H1 (cell line): ENCODE measurements around the gene ST3GAL3. TPM values are rescaled to one million over a fixed set of nuclear protein-coding genes. Genes with fewer than 3 reads are reported as not detected.

Experiments
- CTCF ChIA-PET: fragments of 300-600 bp; sonication (Branson Sonifier 250); formaldehyde crosslinking; loops from one replicate; lab custom pipeline; 2021; ENCODE audit not compliant: partially characterized antibody; lab: Charles Lee
- POLR2A ChIA-PET: fragments of 300-600 bp; sonication (Branson Sonifier 250); formaldehyde crosslinking; loops from one replicate; lab custom pipeline; 2021; ENCODE audit warnings: inconsistent platforms; ENCODE audit not compliant: partially characterized antibody; lab: Charles Lee
- DNase-seq, 2 experiments: peaks; one replicate each; pipeline versions ENCODE4 v3.0.0 to v3.0.0-alpha.2; 2010 to 2022; ENCODE audit warnings: low spot score in 2 of 2, low read depth in 1 of 2, mixed read lengths in 1 of 2
- FAIRE-seq: peaks from 2 replicates; lab custom pipeline; 2011; peaks lifted over from hg19 to GRCh38; lab: Jason Lieb, UNC
- H2AFZ ChIP-seq: 2 replicates; pipeline ENCODE4 v1.8.1; 2012; ENCODE audit warnings: low read length, inconsistent platforms
- H2AK5ac ChIP-seq: 2 replicates; pipeline ENCODE4 v1.6.1; 2013; ENCODE audit warnings: low read depth, low read length
- H2BK120ac ChIP-seq: replicated peaks from 2 replicates; pipeline ENCODE3; 2013; ENCODE audit warnings: low read depth, low read length, inconsistent platforms
- H2BK12ac ChIP-seq: 2 replicates; pipeline ENCODE4 v1.6.1; 2013; ENCODE audit warnings: low read depth, low read length
- H2BK15ac ChIP-seq: 2 replicates; pipeline ENCODE4 v1.6.1; 2013; ENCODE audit warnings: low read length
- H2BK20ac ChIP-seq: 2 replicates; pipeline ENCODE4 v1.6.1; 2013; ENCODE audit warnings: low read length
- H2BK5ac ChIP-seq: 2 replicates; pipeline ENCODE4 v1.6.1; 2013; ENCODE audit warnings: low read depth, low read length
- H3K14ac ChIP-seq: 2 replicates; pipeline ENCODE4 v1.6.1; 2013; ENCODE audit warnings: inconsistent platforms; ENCODE audit not compliant: insufficient read length
- H3K18ac ChIP-seq: 2 replicates; pipeline ENCODE4 v1.6.1; 2013; ENCODE audit warnings: low read length; ENCODE audit errors: extremely low read depth
- H3K23ac ChIP-seq: 2 replicates; pipeline ENCODE4 v1.6.1; 2013; ENCODE audit warnings: inconsistent platforms; ENCODE audit not compliant: insufficient read length
- H3K23me2 ChIP-seq: 2 replicates; pipeline ENCODE4 v1.6.1; 2013; ENCODE audit warnings: low read depth, low read length
- H3K27ac ChIP-seq: 2 replicates; pipeline ENCODE4 v1.6.1; 2011; ENCODE audit warnings: low read depth, low read length, inconsistent platforms
- H3K27me3 ChIP-seq, 4 experiments: replicated peaks in 1 of 4; 1 replicate in 1 of 4; 2 replicates in 3 of 4; pipeline versions ENCODE4 v1.6.1 to v1.8.1; 2011 to 2013; ENCODE audit warnings: low read length in 3 of 4, mild to moderate bottlenecking in 3 of 4, inconsistent platforms in 2 of 4, mixed read lengths in 2 of 4, moderate library complexity in 1 of 4; ENCODE audit not compliant: control insufficient read depth in 3 of 4, insufficient read depth in 3 of 4; ENCODE audit errors: extremely low read depth in 1 of 4
- H3K36me3 ChIP-seq, 4 experiments: 2 replicates each; pipeline versions ENCODE4 v1.6.1 to v1.8.1; 2011 to 2013; ENCODE audit warnings: mild to moderate bottlenecking in 4 of 4, low read length in 3 of 4, moderate library complexity in 2 of 4, control low read depth in 1 of 4, inconsistent platforms in 1 of 4; ENCODE audit not compliant: insufficient read depth in 4 of 4, control insufficient read depth in 2 of 4
- H3K4ac ChIP-seq: replicated peaks from 2 replicates; pipeline ENCODE3; 2013; ENCODE audit warnings: low read length, low read depth, mixed read lengths, inconsistent platforms; ENCODE audit not compliant: insufficient read length
- H3K4me1 ChIP-seq, 4 experiments: replicated peaks in 1 of 4; 1 replicate in 1 of 4; 2 replicates in 3 of 4; pipeline versions ENCODE4 v1.6.1 to v1.8.1; 2011 to 2013; ENCODE audit warnings: low read length in 3 of 4, inconsistent platforms in 2 of 4, mixed read lengths in 1 of 4; ENCODE audit not compliant: insufficient read depth in 4 of 4, control insufficient read depth in 3 of 4
- H3K4me2 ChIP-seq, 2 experiments: 2 replicates each; pipeline versions ENCODE4 v1.6.1 to v1.8.1; 2011 to 2013; ENCODE audit warnings: low read depth in 2 of 2, low read length in 2 of 2, control low read depth in 1 of 2, inconsistent platforms in 1 of 2, mild to moderate bottlenecking in 1 of 2; ENCODE audit not compliant: insufficient read depth in 1 of 2
- H3K4me3 ChIP-seq, 4 experiments: fragments of 200-600, 300-600 bp in 1 of 4; sonication (generic), shearing (Covaris generic), sonication (Bioruptor Twin) in 1 of 4; 2 replicates each; pipeline versions ENCODE4 v1.5.1 to v1.8.1; 2011 to 2016; ENCODE audit warnings: low read length in 4 of 4, low read depth in 3 of 4, control low read depth in 2 of 4, inconsistent platforms in 2 of 4, mild to moderate bottlenecking in 2 of 4, mixed read lengths in 1 of 4, moderate library complexity in 1 of 4; ENCODE audit not compliant: insufficient read depth in 2 of 4; ENCODE audit errors: extremely low read depth in 1 of 4
- H3K56ac ChIP-seq: replicated peaks from 2 replicates; pipeline ENCODE3; 2013; ENCODE audit warnings: low read depth, mild to moderate bottlenecking, mixed read lengths, low read length, inconsistent platforms; ENCODE audit not compliant: insufficient read length
- H3K79me1 ChIP-seq: 2 replicates; pipeline ENCODE4 v1.6.1; 2013; ENCODE audit warnings: low read depth, low read length, control low read depth
- H3K79me2 ChIP-seq, 2 experiments: 2 replicates each; pipeline versions ENCODE4 v1.6.1 to v1.8.1; 2012 to 2013; ENCODE audit warnings: low read length in 2 of 2, mild to moderate bottlenecking in 2 of 2, inconsistent platforms in 1 of 2; ENCODE audit not compliant: insufficient read depth in 2 of 2, control insufficient read depth in 1 of 2
- H3K9ac ChIP-seq, 4 experiments: replicated peaks in 1 of 4; 1 replicate in 1 of 4; 2 replicates in 3 of 4; pipeline versions ENCODE4 v1.6.1 to v1.8.1; 2011 to 2013; ENCODE audit warnings: low read depth in 3 of 4, low read length in 3 of 4, control low read depth in 2 of 4, mild to moderate bottlenecking in 2 of 4, moderate library complexity in 2 of 4, inconsistent platforms in 1 of 4; ENCODE audit errors: extremely low read depth in 1 of 4
- H3K9me3 ChIP-seq, 2 experiments: 2 replicates each; pipeline versions ENCODE4 v1.6.1 to v1.8.1; 2012 to 2013; ENCODE audit warnings: mild to moderate bottlenecking in 2 of 2, moderate library complexity in 2 of 2, control low read depth in 1 of 2, inconsistent platforms in 1 of 2, low read depth in 1 of 2, low read length in 1 of 2, mixed read lengths in 1 of 2; ENCODE audit not compliant: insufficient read depth in 2 of 2
- H4K20me1 ChIP-seq, 2 experiments: replicated peaks in 1 of 2; 2 replicates each; pipeline versions ENCODE3 to v1.8.1; 2011 to 2013; ENCODE audit warnings: inconsistent platforms in 2 of 2, low read length in 2 of 2, mild to moderate bottlenecking in 1 of 2; ENCODE audit not compliant: insufficient read depth in 2 of 2, control insufficient read depth in 1 of 2
- H4K5ac ChIP-seq: 2 replicates; pipeline ENCODE4 v1.6.1; 2013; ENCODE audit warnings: low read length, low read depth, mixed read lengths, inconsistent platforms; ENCODE audit not compliant: insufficient read length
- H4K8ac ChIP-seq: 2 replicates; pipeline ENCODE4 v1.8.0; 2013; ENCODE audit warnings: mild to moderate bottlenecking, moderate library complexity, low read length, inconsistent platforms; ENCODE audit not compliant: insufficient read depth; ENCODE audit errors: extremely low read depth
- H4K91ac ChIP-seq: replicated peaks from 2 replicates; pipeline ENCODE3; 2013; ENCODE audit warnings: low read length, mixed read lengths, inconsistent platforms; ENCODE audit not compliant: insufficient read length
- ASH2L ChIP-seq: fragments of 200-600, 300-600 bp; sonication (generic); IDR thresholded peaks from one replicate; pipeline ENCODE4 v1.7.1; 2017; ENCODE audit warnings: low read length
- CHD2 ChIP-seq: IDR thresholded peaks from 2 replicates; pipeline ENCODE4 v1.6.1; 2012; ENCODE audit warnings: low read length, improper control_type of control experiment
- CTCF ChIP-seq, 3 experiments: IDR thresholded peaks; 1 replicate in 2 of 3; 2 replicates in 1 of 3; pipeline versions ENCODE4 v1.5.1 to v1.6.1; 2011; ENCODE audit warnings: low read length in 3 of 3, mild to moderate bottlenecking in 3 of 3, inconsistent platforms in 2 of 3, low read depth in 1 of 3, moderate library complexity in 1 of 3; ENCODE audit not compliant: insufficient read depth in 1 of 3; ENCODE audit errors: control extremely low read depth in 1 of 3
- GABPA ChIP-seq: IDR thresholded peaks from 2 replicates; pipeline ENCODE4 v1.6.1; 2011; ENCODE audit warnings: mild to moderate bottlenecking, low read length, moderate library complexity, borderline replicate concordance; ENCODE audit not compliant: insufficient read depth
- HDAC6 ChIP-seq: IDR thresholded peaks from one replicate; pipeline ENCODE4 v1.7.1; 2012; ENCODE audit warnings: low read depth, mild to moderate bottlenecking, inconsistent platforms, low read length, moderate library complexity
- KDM5A ChIP-seq: fragments of 200-600 bp; IDR thresholded peaks from 2 replicates; pipeline ENCODE4 v1.7.1; 2012; ENCODE audit warnings: mild to moderate bottlenecking, low read length, inconsistent platforms, mixed read lengths
- NRF1 ChIP-seq: IDR thresholded peaks from 2 replicates; pipeline ENCODE4 v1.6.1; 2011; ENCODE audit warnings: mild to moderate bottlenecking, low read depth, low read length, improper control_type of control experiment
- RAD21 ChIP-seq, 2 experiments: IDR thresholded peaks in 1 of 2; conservative IDR thresholded peaks in 1 of 2; 2 replicates each; pipeline ENCODE4 v1.6.1; 2011; ENCODE audit warnings: low read depth in 2 of 2, low read length in 2 of 2, improper control_type of control experiment in 1 of 2, inconsistent platforms in 1 of 2, mild to moderate bottlenecking in 1 of 2, moderate library complexity in 1 of 2
- SIRT6 ChIP-seq: IDR thresholded peaks from one replicate; pipeline ENCODE4 v1.7.1; 2012; ENCODE audit warnings: low read length, inconsistent platforms
- SP4 ChIP-seq: IDR thresholded peaks from 2 replicates; pipeline ENCODE4 v1.6.1; 2012; ENCODE audit warnings: low read length, inconsistent platforms
- SRF ChIP-seq: IDR thresholded peaks from 2 replicates; pipeline ENCODE4 v1.6.1; 2011; ENCODE audit warnings: mild to moderate bottlenecking, low read depth, low read length, moderate library complexity
- TAF7 ChIP-seq: optimal IDR thresholded peaks from 2 replicates; pipeline ENCODE3; 2011; ENCODE audit warnings: low read depth, mild to moderate bottlenecking, inconsistent platforms, low read length, moderate library complexity, borderline replicate concordance
- TBP ChIP-seq: IDR thresholded peaks from 2 replicates; pipeline ENCODE4 v1.6.1; 2011; ENCODE audit warnings: low read depth, low read length, improper control_type of control experiment
- WGBS, 2 experiments: shearing (Covaris generic) in 1 of 2; methylation state at CpG; one replicate each; pipeline versions ENCODE4 v1.1.6 to v1.1.7; 2013 to 2015; ENCODE audit warnings: low lambda C conversion rate in 2 of 2, mixed read lengths in 2 of 2, inconsistent platforms in 1 of 2, low coverage in 1 of 2, missing lambda C conversion rate in 1 of 2; ENCODE audit not compliant: insufficient replicate concordance in 2 of 2, insufficient coverage in 1 of 2, insufficient read length in 1 of 2; ENCODE audit errors: extremely low coverage in 1 of 2, missing lambda C conversion rate in 1 of 2; 5-methylcytosine and 5-hydroxymethylcytosine counted together
- polyA plus RNA-seq, 7 experiments: library from polyadenylated mRNA; depleted of rRNA in 3 of 7; stranded (reverse) in 5 of 7; unstranded in 2 of 7; fragments of >200 nt in 5 of 7; fragments of 200-250 nt in 2 of 7; gene quantifications; 1 replicate in 5 of 7; 2 replicates in 1 of 7; 4 replicates in 1 of 7; pipeline versions ENCODE4 v1.2.1 to v1.2.3, GENCODE V29; 2011 to 2013; ENCODE audit warnings: missing spikeins in 2 of 7, mixed read lengths in 2 of 7
- total RNA-seq: library from RNA; stranded (reverse); fragmentation: NEBNext Ultra II Directional; extraction: Animal tissue kit (Norgen Biotek cat#: 25700); gene quantifications from 2 replicates; pipeline ENCODE4 v1.2.1, GENCODE V29; 2021

ST3GAL3 gene
- total and polyA plus RNA-seq, 2 of the 8 experiments (the other 6 are each of a cell fraction or from before 2014, with no cell fraction given), result 6.8 to 7.0 TPM

- Histone ChIP-seq H3K4ac (no peak overlapping the region), H2AK5ac (no peak overlapping the region), H3K36me3 (no peaks in the 10 kb centered on the region), H2BK15ac (no peak overlapping the region), H2BK12ac (no peak overlapping the region; the same call in 1 of the 2 replicates), H3K4me1 (no peaks in the 10 kb centered on the region), H4K5ac (no peak overlapping the region), H3K4me2 (no peak overlapping the region), H3K23ac (no peak overlapping the region), H3K14ac (no peak overlapping the region), H3K9me3 (no peaks in the 10 kb centered on the region), H3K4me3 (no peak overlapping the region), H3K56ac (no peak overlapping the region), H3K27ac (no peak overlapping the region), H2BK120ac (no peak overlapping the region), H4K8ac (no peak overlapping the region), H3K79me1 (no peaks in the 10 kb centered on the region), H3K79me2 (no peaks in the 10 kb centered on the region), H4K20me1 (no peaks in the 10 kb centered on the region), H4K91ac (no peak overlapping the region), H2AFZ (no peak overlapping the region), H3K9ac (no peak overlapping the region), H3K27me3 (no peaks in the 10 kb centered on the region), H2BK5ac (no peak overlapping the region), H3K23me2 (no peaks in the 10 kb centered on the region; the same call in 1 of the 2 replicates), H3K18ac (no peak overlapping the region), H2BK20ac (no peak overlapping the region)
- POLR2A ChIA-PET, result no interaction called here
- no peak for DNase-seq
- CTCF ChIA-PET, result interaction anchor here (1.0 kb wide), 1 partner anchor 60 kb away, joined by 3 read pairs; no protein-coding TSS in a partner anchor
- no peak for FAIRE-seq
- 93% methylated on average over 3 of the region's 3 CpGs; no CpG with 5 or more reads in 1 of the 2 experiments for WGBS, 2 experiments
- no peak for TF ChIP-seq SP4
- TF ChIP-seq RAD21 (IDR thresholded peaks at IDR 0.05 in 1 of 2, conservative IDR thresholded peaks at IDR 0.05 in 1 of 2; ENCODE audit: low read depth in 2 of 2, low read length in 2 of 2), result no peak
- no peak for TF ChIP-seq GABPA
- TF ChIP-seq ASH2L, result no peak
- TF ChIP-seq SRF, result no peak
- no peak for TF ChIP-seq TAF7
- TF ChIP-seq SIRT6, result no peak
- TF ChIP-seq KDM5A, result no peak
- TF ChIP-seq CHD2, result no peak
- no peak for TF ChIP-seq HDAC6
- TF ChIP-seq TBP, result no peak
- TF ChIP-seq CTCF (IDR thresholded peaks at IDR 0.05; ENCODE audit: control extremely low read depth in 1 of 3, insufficient read depth in 1 of 3, low read depth in 1 of 3, low read length in 3 of 3), result no peak
- TF ChIP-seq NRF1, result no peak
Measured at GRCh38 chr1:43870306-43870705, 163.0 kb downstream of the ST3GAL3 start.
